HepG2 (cell line): ENCODE data around the gene STX5. TPM values are rescaled to one million over a fixed set of nuclear protein-coding genes. Genes with fewer than 3 reads are reported as not detected.

ENCODE experiments used
- BORCS8-MEF2B ChIP-seq: sonication (generic); formaldehyde crosslinking; IDR thresholded peaks from 2 replicates; pipeline ENCODE4 v1.8.0; 2022; ENCODE audit warnings: mild to moderate bottlenecking, missing genetic modification reagents
- ESRRA ChIP-seq: sonication (generic); formaldehyde crosslinking; IDR thresholded peaks from 2 replicates; pipeline ENCODE4 v1.5.1; 2020; ENCODE audit warnings: mild to moderate bottlenecking, low read depth, missing genetic modification reagents
- HIVEP1 ChIP-seq: sonication (generic); formaldehyde crosslinking; IDR thresholded peaks from 2 replicates; pipeline ENCODE4 v1.4.0; 2020; ENCODE audit warnings: mild to moderate bottlenecking, missing genetic modification reagents
- HMGA1 ChIP-seq: sonication (generic); formaldehyde crosslinking; conservative IDR thresholded peaks from 2 replicates; pipeline ENCODE4 v1.4.0; 2020; ENCODE audit warnings: missing genetic modification reagents
- MED8 ChIP-seq: sonication (generic); formaldehyde crosslinking; IDR thresholded peaks from 2 replicates; pipeline ENCODE4 v1.8.1; 2023; ENCODE audit warnings: mild to moderate bottlenecking, missing genetic modification reagents; ENCODE audit not compliant: insufficient replicate concordance
- MZF1 ChIP-seq: sonication (generic); formaldehyde crosslinking; IDR thresholded peaks from 2 replicates; pipeline ENCODE4 v1.8.1; 2023; ENCODE audit warnings: mild to moderate bottlenecking, missing genetic modification reagents, borderline replicate concordance
- NONO ChIP-seq, 2 experiments: fragments of 450-650 bp in 1 of 2; sonication (generic) in 1 of 2; formaldehyde crosslinking in 1 of 2; IDR thresholded peaks in 1 of 2; conservative IDR thresholded peaks in 1 of 2; 2 replicates each; pipeline versions ENCODE4 v1.6.1 to v1.8.0; 2017 to 2022; ENCODE audit warnings: mild to moderate bottlenecking in 1 of 2, missing genetic modification reagents in 1 of 2, moderate library complexity in 1 of 2
- POGZ ChIP-seq: sonication (generic); formaldehyde crosslinking; IDR thresholded peaks from 2 replicates; pipeline ENCODE4 v1.4.0; 2020; ENCODE audit warnings: mild to moderate bottlenecking, missing genetic modification reagents
- ZC3H13 ChIP-seq: sonication (generic); formaldehyde crosslinking; IDR thresholded peaks from 2 replicates; pipeline ENCODE4 v1.8.1; 2023; ENCODE audit warnings: mild to moderate bottlenecking, missing genetic modification reagents, moderate library complexity
- ZFP62 ChIP-seq: sonication (generic); formaldehyde crosslinking; IDR thresholded peaks from 2 replicates; pipeline ENCODE4 v1.4.0; 2020; ENCODE audit warnings: missing genetic modification reagents
- ZMAT3 ChIP-seq: sonication (generic); formaldehyde crosslinking; conservative IDR thresholded peaks from 2 replicates; pipeline ENCODE4 v1.7.0; 2021; ENCODE audit warnings: missing genetic modification reagents
- ZMYM2 ChIP-seq: sonication (generic); formaldehyde crosslinking; IDR thresholded peaks from 2 replicates; pipeline ENCODE4 v1.8.0; 2022; ENCODE audit warnings: mild to moderate bottlenecking, missing genetic modification reagents
- ZNF235 ChIP-seq: sonication (generic); formaldehyde crosslinking; IDR thresholded peaks from 2 replicates; pipeline ENCODE4 v1.8.1; 2023; ENCODE audit warnings: mild to moderate bottlenecking, missing genetic modification reagents, borderline replicate concordance
- ZNF333 ChIP-seq: sonication (generic); formaldehyde crosslinking; IDR thresholded peaks from 2 replicates; pipeline ENCODE4 v1.4.0; 2020; ENCODE audit warnings: mild to moderate bottlenecking, missing genetic modification reagents, borderline replicate concordance
- ZNF878 ChIP-seq: sonication (generic); formaldehyde crosslinking; IDR thresholded peaks from 2 replicates; pipeline ENCODE4 v1.8.1; 2023; ENCODE audit warnings: mild to moderate bottlenecking, missing genetic modification reagents, moderate library complexity
- polyA plus RNA-seq, 8 experiments: library from polyadenylated mRNA; depleted of rRNA in 3 of 8; stranded (reverse) in 7 of 8; unstranded in 1 of 8; fragments of >200 nt; fragmentation: Illumina TruSeq in 4 of 8; extraction: Trizol in 4 of 8; gene quantifications; 2 replicates each; pipeline versions ENCODE4 v1.2.1 to v1.2.3, GENCODE V29; 2011 to 2016; ENCODE audit warnings: low read depth in 4 of 8, missing spikeins in 1 of 8, mixed read lengths in 1 of 8; ENCODE audit not compliant: insufficient read depth in 1 of 8
- total RNA-seq, 5 experiments: library from RNA; depleted of rRNA; stranded (reverse); fragments of >200 nt; fragmentation: Illumina TruSeq; extraction: Trizol; gene quantifications; 2 replicates each; pipeline ENCODE4 v1.2.3, GENCODE V29; 2016; ENCODE audit warnings: low read depth in 1 of 5
- TF ChIP-seq, protein P1 (sequence below): sonication (generic); formaldehyde crosslinking; IDR thresholded peaks from 2 replicates; pipeline ENCODE4 v1.4.0; 2020; ENCODE audit warnings: mild to moderate bottlenecking, missing genetic modification reagents
- TF ChIP-seq, protein P2 (sequence below): IDR thresholded peaks from 2 replicates; pipeline ENCODE4 v1.6.1; 2016; ENCODE audit warnings: mild to moderate bottlenecking
- TF ChIP-seq, protein P3 (sequence below): sonication (generic); formaldehyde crosslinking; IDR thresholded peaks from 2 replicates; pipeline ENCODE4 v1.5.0; 2020; ENCODE audit warnings: missing genetic modification reagents
- TF ChIP-seq, protein P4 (sequence below): sonication (generic); formaldehyde crosslinking; IDR thresholded peaks from 2 replicates; pipeline ENCODE4 v1.4.0; 2020; ENCODE audit warnings: missing genetic modification reagents, borderline replicate concordance
- TF ChIP-seq, protein P5 (sequence below): sonication (generic); formaldehyde crosslinking; IDR thresholded peaks from 2 replicates; pipeline ENCODE4 v1.4.0; 2020; ENCODE audit warnings: missing genetic modification reagents, borderline replicate concordance

The STX5 gene
- total and polyA plus RNA-seq, 2 of the 13 experiments (the other 11 are each of a cell fraction or from before 2014, with no cell fraction given) = 26.9 to 30.0 TPM

DNA sequence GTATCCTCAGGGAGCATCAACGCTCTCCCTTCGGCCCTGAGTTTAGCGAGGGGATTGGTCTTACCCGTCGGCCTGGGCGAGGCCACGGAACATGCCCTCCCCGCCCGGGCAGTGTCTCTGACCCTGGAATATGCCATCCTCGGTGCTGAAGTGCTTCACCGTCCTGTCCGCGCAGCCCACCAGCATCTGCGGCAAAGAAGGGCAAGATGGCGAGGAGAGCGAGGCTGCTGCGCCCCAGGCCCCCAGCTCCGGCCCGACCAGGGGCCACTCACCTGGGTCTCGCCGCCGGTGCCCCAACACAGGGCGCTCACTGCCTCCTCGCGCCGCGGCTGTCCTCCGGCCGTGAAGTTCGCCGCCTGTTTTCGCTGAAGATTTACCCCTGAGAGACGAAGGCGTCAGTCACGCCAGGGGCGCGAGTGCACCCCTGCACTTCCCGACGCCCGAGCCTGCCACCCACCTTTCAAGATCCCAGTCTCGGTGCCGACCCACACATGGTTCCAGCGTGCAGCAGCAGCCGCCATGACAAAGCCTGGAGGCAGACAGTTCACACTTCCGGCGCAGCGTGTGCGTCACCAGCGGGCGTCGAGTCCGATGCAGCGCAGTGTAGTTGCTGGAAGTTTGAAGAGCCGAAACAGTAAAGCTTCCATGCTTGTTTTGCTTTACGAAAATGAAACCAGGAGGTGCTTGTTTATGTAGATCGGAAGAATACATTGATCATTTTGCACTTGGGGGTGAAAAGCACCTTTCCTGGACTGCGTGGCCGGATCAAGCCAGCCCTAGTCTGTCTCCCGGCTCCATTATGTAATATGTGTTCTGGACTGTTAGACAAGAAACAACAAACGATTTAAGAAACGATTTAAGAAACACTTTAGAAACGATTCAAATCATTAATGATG lies 7.4 kb upstream of the STX5 start, which contains the start of gene WDR74 (continued):
- TF ChIP-seq NONO (IDR thresholded peaks at IDR 0.05) (no peak), NONO (CRISPR knock-in tag; conservative IDR thresholded peaks at IDR 0.05) (peak; percentile 88), HIVEP1 (peak; percentile 56), ZFP62 (no peak), ESRRA (CRISPR knock-in tag) (no peak), POGZ (CRISPR knock-in tag) (peak; percentile 87), ZNF333 (CRISPR knock-in tag) (peak; percentile 69), ZNF878 (CRISPR knock-in tag) (no peak), HMGA1 (CRISPR knock-in tag) (no peak), BORCS8-MEF2B (CRISPR knock-in tag) (no peak; the same call in 1 of the 2 replicates), MZF1 (no peak), ZMYM2 (CRISPR knock-in tag) (no peak), ZMAT3 (CRISPR knock-in tag) (peak; percentile 30; the same call in 1 of the 2 replicates), MED8 (peak; percentile 88), ZNF235 (CRISPR knock-in tag) (no peak), ZC3H13 (CRISPR knock-in tag) (peak; percentile 93)
- TF ChIP-seq, protein P1, sequence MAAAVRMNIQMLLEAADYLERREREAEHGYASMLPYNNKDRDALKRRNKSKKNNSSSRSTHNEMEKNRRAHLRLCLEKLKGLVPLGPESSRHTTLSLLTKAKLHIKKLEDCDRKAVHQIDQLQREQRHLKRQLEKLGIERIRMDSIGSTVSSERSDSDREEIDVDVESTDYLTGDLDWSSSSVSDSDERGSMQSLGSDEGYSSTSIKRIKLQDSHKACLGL = peak; percentile 99; the same call in 1 of the 2 replicates
- TF ChIP-seq, protein P2, sequence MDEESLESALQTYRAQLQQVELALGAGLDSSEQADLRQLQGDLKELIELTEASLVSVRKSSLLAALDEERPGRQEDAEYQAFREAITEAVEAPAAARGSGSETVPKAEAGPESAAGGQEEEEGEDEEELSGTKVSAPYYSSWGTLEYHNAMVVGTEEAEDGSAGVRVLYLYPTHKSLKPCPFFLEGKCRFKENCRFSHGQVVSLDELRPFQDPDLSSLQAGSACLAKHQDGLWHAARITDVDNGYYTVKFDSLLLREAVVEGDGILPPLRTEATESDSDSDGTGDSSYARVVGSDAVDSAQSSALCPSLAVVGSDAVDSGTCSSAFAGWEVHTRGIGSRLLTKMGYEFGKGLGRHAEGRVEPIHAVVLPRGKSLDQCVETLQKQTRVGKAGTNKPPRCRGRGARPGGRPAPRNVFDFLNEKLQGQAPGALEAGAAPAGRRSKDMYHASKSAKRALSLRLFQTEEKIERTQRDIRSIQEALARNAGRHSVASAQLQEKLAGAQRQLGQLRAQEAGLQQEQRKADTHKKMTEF = peak; percentile 87
- TF ChIP-seq, protein P3, sequence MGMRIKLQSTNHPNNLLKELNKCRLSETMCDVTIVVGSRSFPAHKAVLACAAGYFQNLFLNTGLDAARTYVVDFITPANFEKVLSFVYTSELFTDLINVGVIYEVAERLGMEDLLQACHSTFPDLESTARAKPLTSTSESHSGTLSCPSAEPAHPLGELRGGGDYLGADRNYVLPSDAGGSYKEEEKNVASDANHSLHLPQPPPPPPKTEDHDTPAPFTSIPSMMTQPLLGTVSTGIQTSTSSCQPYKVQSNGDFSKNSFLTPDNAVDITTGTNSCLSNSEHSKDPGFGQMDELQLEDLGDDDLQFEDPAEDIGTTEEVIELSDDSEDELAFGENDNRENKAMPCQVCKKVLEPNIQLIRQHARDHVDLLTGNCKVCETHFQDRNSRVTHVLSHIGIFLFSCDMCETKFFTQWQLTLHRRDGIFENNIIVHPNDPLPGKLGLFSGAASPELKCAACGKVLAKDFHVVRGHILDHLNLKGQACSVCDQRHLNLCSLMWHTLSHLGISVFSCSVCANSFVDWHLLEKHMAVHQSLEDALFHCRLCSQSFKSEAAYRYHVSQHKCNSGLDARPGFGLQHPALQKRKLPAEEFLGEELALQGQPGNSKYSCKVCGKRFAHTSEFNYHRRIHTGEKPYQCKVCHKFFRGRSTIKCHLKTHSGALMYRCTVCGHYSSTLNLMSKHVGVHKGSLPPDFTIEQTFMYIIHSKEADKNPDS (CRISPR knock-in tag) = no peak
- TF ChIP-seq, protein P4, sequence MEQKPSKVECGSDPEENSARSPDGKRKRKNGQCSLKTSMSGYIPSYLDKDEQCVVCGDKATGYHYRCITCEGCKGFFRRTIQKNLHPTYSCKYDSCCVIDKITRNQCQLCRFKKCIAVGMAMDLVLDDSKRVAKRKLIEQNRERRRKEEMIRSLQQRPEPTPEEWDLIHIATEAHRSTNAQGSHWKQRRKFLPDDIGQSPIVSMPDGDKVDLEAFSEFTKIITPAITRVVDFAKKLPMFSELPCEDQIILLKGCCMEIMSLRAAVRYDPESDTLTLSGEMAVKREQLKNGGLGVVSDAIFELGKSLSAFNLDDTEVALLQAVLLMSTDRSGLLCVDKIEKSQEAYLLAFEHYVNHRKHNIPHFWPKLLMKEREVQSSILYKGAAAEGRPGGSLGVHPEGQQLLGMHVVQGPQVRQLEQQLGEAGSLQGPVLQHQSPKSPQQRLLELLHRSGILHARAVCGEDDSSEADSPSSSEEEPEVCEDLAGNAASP (CRISPR knock-in tag) = peak; percentile 66; the same call in 1 of the 2 replicates
- TF ChIP-seq, protein P5, sequence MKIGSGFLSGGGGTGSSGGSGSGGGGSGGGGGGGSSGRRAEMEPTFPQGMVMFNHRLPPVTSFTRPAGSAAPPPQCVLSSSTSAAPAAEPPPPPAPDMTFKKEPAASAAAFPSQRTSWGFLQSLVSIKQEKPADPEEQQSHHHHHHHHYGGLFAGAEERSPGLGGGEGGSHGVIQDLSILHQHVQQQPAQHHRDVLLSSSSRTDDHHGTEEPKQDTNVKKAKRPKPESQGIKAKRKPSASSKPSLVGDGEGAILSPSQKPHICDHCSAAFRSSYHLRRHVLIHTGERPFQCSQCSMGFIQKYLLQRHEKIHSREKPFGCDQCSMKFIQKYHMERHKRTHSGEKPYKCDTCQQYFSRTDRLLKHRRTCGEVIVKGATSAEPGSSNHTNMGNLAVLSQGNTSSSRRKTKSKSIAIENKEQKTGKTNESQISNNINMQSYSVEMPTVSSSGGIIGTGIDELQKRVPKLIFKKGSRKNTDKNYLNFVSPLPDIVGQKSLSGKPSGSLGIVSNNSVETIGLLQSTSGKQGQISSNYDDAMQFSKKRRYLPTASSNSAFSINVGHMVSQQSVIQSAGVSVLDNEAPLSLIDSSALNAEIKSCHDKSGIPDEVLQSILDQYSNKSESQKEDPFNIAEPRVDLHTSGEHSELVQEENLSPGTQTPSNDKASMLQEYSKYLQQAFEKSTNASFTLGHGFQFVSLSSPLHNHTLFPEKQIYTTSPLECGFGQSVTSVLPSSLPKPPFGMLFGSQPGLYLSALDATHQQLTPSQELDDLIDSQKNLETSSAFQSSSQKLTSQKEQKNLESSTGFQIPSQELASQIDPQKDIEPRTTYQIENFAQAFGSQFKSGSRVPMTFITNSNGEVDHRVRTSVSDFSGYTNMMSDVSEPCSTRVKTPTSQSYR = peak; percentile 22; the same call in 1 of the 2 replicates
